ENCODE results near the gene ZNF626.

GRCh38 chr19:20664901-20665781, 3.8 kb upstream of the ZNF626 start:
- TF ChIP-seq CTCF (IDR thresholded peaks at IDR 0.05; ENCODE audit: low read depth, low read length, poor library complexity, severe bottlenecking): no peak
- TF ChIP-seq EZH2phosphoT487 (IDR thresholded peaks at IDR 0.05; ENCODE audit: borderline replicate concordance, low read length): no peak
